Activated CD8-positive, alpha-beta T cell treated with anti-CD3 and anti-CD28 coated beads for 36 hours (primary cell): ENCODE results near the gene EIF4E1B. TPM values are rescaled to one million over a fixed set of nuclear protein-coding genes. Genes with fewer than 3 reads are reported as not detected.

Experiments used
- ATAC-seq: fragments of 200-7000 bp; cut with Tn5 transposase; one replicate; pipeline ENCODE4 v1.10.0; 2021; ENCODE audit warnings: mild to moderate bottlenecking, moderate library complexity
- CTCF ChIA-PET: fragments of 350-600 bp; sonication (Branson Sonifier 250); formaldehyde crosslinking; loops from one replicate; lab custom pipeline; 2021; ENCODE audit warnings: antibody characterized with exemption; lab: Charles Lee
- POLR2A ChIA-PET: fragments of 350-600 bp; sonication (Branson Sonifier 250); formaldehyde crosslinking; loops from one replicate; lab custom pipeline; 2021; ENCODE audit warnings: antibody characterized with exemption; lab: Charles Lee
- DNase-seq: peaks from one replicate; pipeline ENCODE4 v3.0.0-alpha.2; 2020
- H3K27ac Mint-ChIP-seq: one replicate; pipeline ENCODE4 v1.8.0; 2021; ENCODE audit warnings: mild to moderate bottlenecking, mixed read lengths
- H3K27me3 Mint-ChIP-seq: one replicate; pipeline ENCODE4 v1.8.0; 2021; ENCODE audit warnings: mixed read lengths
- H3K36me3 Mint-ChIP-seq: one replicate; pipeline ENCODE4 v1.8.0; 2021; ENCODE audit warnings: low read depth, mixed read lengths
- H3K4me1 Mint-ChIP-seq: one replicate; pipeline ENCODE4 v1.8.0; 2021; ENCODE audit warnings: low read depth, mixed read lengths
- H3K4me3 Mint-ChIP-seq: one replicate; pipeline ENCODE4 v1.8.0; 2021; ENCODE audit warnings: mild to moderate bottlenecking, moderate library complexity, mixed read lengths
- H3K9me3 Mint-ChIP-seq: one replicate; pipeline ENCODE4 v1.8.0; 2021; ENCODE audit warnings: mixed read lengths
- intact Hi-C: fragments of 100-400 bp; cut with micrococcal nuclease; formaldehyde crosslinking; loops from one replicate; pipeline ENCODE4 v1.10.0; 2022
- total RNA-seq, 2 experiments: library from RNA; stranded (reverse); gene quantifications; one replicate each; pipeline ENCODE4 v1.2.3, GENCODE V29; 2021
- TF ChIP-seq, protein P1 (sequence below): fragments of 200-600 bp; IDR thresholded peaks from one replicate; pipeline ENCODE4 v1.8.0; 2022; ENCODE audit warnings: antibody characterized with exemption, mild to moderate bottlenecking

Gene EIF4E1B
- total RNA-seq, 2 experiments from 2014 or later, result not detected

DNA sequence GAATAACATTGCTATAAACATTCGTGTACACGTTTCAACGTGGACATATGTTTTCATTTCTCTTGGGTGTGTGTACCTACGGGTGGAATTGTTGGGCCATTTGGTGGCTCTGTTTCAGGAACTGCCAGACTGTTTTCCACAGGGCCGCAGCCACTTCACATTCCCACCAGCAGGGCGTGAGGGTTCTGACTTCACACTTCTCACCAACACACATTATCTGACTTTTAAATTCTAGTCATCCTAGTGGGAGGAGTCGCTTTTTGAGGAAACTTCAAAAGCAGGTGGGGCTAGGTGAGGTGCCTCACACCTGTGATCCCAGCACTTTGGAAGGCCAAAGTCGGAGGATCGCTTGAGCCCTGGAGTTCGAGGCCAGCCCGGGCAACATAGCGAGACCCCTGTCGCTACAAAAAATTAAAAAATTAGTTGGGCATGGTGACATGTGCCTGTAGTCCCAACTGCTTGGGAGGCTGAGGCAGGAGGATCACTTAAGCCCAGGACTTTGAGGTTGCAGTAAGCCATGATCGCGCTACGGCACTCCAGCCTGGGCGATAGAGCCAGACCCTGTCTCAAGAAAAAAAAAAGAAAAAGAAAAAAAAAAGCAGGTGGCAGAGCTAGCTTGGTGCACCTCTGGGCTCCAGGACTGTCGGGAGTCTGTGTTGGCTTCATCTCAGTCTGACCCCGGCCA is 45.3 kb downstream of the EIF4E1B start:
- peaks cover 38% of the 10 kb centered on the region for H3K27me3 Mint-ChIP-seq
- CTCF ChIA-PET, result interaction anchor here (3.1 kb wide), 1 partner anchor 16 kb away, joined by 17 read pairs; no protein-coding TSS in a partner anchor
- POLR2A ChIA-PET, result no interaction called here
- H3K9me3 Mint-ChIP-seq, result no peaks in the 10 kb centered on the region
- no peak overlapping the region for H3K4me3 Mint-ChIP-seq
- H3K36me3 Mint-ChIP-seq, result no peaks in the 10 kb centered on the region
- intact Hi-C loops, result no loop called here
- no peak for ATAC-seq
- no peak for DNase-seq
- TF ChIP-seq, protein P1, sequence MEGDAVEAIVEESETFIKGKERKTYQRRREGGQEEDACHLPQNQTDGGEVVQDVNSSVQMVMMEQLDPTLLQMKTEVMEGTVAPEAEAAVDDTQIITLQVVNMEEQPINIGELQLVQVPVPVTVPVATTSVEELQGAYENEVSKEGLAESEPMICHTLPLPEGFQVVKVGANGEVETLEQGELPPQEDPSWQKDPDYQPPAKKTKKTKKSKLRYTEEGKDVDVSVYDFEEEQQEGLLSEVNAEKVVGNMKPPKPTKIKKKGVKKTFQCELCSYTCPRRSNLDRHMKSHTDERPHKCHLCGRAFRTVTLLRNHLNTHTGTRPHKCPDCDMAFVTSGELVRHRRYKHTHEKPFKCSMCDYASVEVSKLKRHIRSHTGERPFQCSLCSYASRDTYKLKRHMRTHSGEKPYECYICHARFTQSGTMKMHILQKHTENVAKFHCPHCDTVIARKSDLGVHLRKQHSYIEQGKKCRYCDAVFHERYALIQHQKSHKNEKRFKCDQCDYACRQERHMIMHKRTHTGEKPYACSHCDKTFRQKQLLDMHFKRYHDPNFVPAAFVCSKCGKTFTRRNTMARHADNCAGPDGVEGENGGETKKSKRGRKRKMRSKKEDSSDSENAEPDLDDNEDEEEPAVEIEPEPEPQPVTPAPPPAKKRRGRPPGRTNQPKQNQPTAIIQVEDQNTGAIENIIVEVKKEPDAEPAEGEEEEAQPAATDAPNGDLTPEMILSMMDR, result no peak
- H3K4me1 Mint-ChIP-seq, result no peaks in the 10 kb centered on the region
- H3K27ac Mint-ChIP-seq, result no peak overlapping the region

DNA sequence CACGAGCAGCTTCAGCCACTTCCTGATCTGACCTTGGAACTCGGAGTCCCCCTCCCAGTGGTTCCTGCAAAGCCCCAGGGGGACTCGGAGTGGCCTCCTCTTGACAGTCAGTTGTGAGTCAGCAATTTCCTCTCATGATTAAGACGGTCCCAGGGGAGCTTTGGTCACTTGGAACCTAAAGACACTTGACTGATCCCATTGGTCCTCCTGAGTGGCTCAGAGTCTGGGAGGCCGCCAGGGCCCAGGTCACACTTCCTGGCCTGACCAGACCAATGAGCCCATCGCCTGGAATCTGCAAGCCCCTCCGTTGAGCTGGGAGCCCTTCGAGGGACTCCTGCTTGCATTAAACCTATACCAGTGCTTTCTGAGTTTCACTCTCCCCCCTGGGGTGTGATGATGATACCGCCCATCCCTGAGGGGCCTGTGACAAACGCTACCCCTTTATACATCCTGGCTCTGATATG is 45.9 kb downstream of the EIF4E1B start:
- Mint-ChIP-seq H3K36me3 (no peaks in the 10 kb centered on the region), H3K4me3 (no peak overlapping the region), H3K9me3 (no peaks in the 10 kb centered on the region), H3K27me3 (peaks cover 36% of the 10 kb centered on the region), H3K27ac (no peak overlapping the region), H3K4me1 (no peaks in the 10 kb centered on the region)
- TF ChIP-seq, protein P1, result no peak
- no peak for DNase-seq
- intact Hi-C loops, result no loop called here
- ChIA-PET POLR2A (no interaction called here), CTCF (interaction anchor here (3.1 kb wide), 1 partner anchor 16 kb away, joined by 17 read pairs; no protein-coding TSS in a partner anchor)
- ATAC-seq, result no peak

DNA sequence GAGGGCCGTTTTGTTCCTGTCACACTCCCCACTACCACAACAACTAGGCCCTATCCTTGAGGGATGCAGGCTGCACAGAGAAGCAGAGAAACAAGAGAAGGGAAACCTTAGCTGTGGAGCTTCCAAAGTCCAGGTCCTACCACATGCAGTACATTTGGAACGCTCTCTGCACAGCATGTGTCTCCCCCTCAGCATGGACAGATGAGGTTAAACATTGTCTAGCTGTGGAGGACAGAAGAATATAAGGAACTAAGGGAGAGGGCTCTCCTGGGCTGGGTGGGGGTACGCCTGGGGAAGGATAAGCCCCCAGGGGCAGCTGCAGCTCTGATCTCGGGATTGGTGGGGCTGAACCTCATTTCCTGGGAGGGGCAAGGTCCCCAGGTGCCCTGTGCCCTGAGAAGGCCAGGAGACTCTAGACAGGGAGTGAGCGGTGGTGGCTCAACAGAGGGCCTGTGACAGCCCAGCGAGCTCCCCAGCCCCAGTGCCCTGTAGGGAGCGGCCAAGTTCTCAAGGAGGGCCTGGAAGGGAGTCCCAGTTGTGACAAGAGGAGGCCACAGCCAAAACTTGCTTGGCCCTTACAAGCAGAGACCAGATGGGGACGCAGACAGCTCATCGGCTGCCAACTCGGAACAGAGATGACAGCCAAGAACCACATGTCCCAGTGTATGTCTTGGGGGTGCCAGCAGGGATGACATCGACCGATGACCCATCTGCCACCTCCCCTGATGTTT is 46.9 kb downstream of the EIF4E1B start:
- CTCF ChIA-PET, result interaction anchor here (0.5 to 3.1 kb wide), 2 partner anchors 17 to 31 kb away, joined by 3 to 17 read pairs; no protein-coding TSS in a partner anchor
- H3K9me3 Mint-ChIP-seq, result no peaks in the 10 kb centered on the region
- no peaks in the 10 kb centered on the region for H3K36me3 Mint-ChIP-seq
- H3K4me3 Mint-ChIP-seq, result no peak overlapping the region
- no peak for ATAC-seq
- peaks cover 40% of the 10 kb centered on the region for H3K27me3 Mint-ChIP-seq
- H3K27ac Mint-ChIP-seq, result no peak overlapping the region
- no peak for DNase-seq
- TF ChIP-seq, protein P1, result no peak
- no peaks in the 10 kb centered on the region for H3K4me1 Mint-ChIP-seq
- POLR2A ChIA-PET, result no interaction called here
- intact Hi-C loops, result no loop called here

DNA sequence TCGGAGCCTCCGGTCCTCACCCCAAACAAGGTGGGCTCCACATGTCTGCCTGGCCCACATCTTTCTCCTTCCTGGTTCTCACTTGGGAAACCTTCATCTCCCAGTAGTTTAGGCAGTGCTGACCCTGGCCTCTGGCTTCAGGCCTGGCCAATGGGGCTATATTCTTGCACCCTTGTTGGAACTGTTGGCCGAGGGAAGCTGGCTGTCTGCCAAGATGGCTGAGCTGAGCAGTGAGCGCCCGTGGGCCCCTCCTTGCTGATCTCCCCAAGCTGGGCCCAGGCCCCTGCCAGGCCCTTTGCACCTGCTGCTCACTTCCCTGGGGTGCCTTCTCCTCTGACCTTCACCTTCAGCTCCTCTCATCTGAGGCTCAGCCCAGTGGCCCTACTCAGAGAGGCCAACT is 48.1 kb downstream of the EIF4E1B start:
- Mint-ChIP-seq H3K4me1 (no peaks in the 10 kb centered on the region), H3K4me3 (no peak overlapping the region), H3K27me3 (peaks cover 40% of the 10 kb centered on the region), H3K27ac (no peak overlapping the region), H3K9me3 (no peaks in the 10 kb centered on the region), H3K36me3 (no peaks in the 10 kb centered on the region)
- CTCF ChIA-PET, result interaction anchor here (2.0 kb wide), 1 partner anchor 21 kb away, joined by 7 read pairs; no protein-coding TSS in a partner anchor
- TF ChIP-seq, protein P1, result no peak
- ATAC-seq (no peak), DNase-seq (no peak)
- intact Hi-C loops, result no loop called here
- POLR2A ChIA-PET, result no interaction called here
